ENCODE data around the gene TAS1R2.
"Not testable (repeated sequence)": the region's sequence is repeated elsewhere in the genome, so short reads cannot be mapped to it uniquely, and the experiment has no call there.

Gene TAS1R2

GRCh38 chr1:18868801-18869424, 9.5 kb upstream of the TAS1R2 start:
- DNase-seq (ENCODE audit: low spot score): no peak

- no peak for DNase-seq (ENCODE audit: low spot score)
Measured at GRCh38 chr1:18868354-18868753, 8.9 kb upstream of the TAS1R2 start.

GRCh38 chr1:18866846-18867245, 7.4 kb upstream of the TAS1R2 start:
- no peak for DNase-seq (ENCODE audit: low spot score)

- DNase-seq (ENCODE audit: low spot score): no peak
Measured at GRCh38 chr1:18866314-18866713, 6.9 kb upstream of the TAS1R2 start.

DNA sequence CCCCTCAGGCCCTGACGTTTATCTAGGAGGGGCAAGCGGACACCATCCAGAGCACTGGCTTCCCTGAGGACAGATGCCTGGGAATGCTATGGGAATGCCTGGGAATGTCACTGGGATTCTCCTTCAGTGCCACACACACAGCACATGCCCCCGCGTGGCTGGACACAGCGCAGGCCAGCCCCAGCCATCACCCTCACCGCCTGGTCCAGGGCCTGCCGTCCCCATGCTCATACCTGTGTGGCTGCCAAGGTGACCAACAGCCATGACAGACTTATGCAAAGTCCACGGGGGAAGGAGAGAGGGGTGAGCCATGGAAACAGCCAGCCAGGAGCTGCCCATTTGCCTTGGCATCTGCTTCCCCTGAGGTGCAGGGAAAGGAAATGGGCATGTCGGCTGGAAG, 5.7 kb upstream of the TAS1R2 start:
- no peak for DNase-seq (ENCODE audit: low spot score)

GRCh38 chr1:18861590-18861989, 2.1 kb upstream of the TAS1R2 start:
- no peak for DNase-seq (ENCODE audit: low spot score)

DNA sequence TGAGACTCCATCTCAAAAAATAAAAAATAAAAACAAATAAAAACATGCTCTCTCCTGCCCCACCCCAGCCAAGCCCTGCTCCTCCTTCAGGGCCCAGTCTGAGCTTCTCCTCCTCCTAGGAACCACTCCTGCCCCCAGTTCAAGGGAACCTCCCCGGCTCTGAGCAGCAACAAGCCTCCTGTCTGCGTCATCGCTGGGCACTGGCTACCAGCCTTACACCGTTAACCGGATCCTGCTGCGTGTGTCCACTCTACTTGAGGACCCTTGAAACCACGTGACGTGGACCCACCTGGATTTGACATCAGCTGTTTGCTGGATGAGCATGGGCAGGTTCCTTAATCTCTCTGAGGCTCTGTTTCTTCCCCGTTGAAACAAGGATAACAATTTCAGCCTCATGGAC, 1.6 kb upstream of the TAS1R2 start:
- DNase-seq (ENCODE audit: low spot score): no peak

DNA sequence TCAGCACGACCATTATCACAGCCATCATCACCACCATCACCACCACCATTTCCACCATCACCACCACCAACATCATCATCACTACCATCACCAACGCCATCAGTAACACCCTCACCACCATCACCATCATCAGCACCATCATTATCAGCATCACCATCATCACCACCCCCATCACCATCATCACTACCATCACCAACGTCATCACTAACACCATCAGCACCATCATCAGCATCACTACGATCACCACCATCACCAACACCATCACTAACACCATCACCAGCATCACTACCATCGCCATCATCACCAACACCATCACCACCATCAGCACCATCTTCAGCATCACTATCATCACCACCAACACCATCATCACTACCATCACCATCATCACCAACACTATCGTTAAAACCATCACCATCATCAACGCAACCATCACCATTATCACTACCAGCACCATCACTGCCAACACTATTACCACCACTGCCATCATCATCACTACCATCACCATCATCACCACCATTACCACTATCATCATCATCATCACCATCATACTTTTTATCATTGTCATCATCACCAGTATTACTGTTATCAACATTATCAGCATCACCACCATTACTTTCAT, 1.3 kb downstream of the TAS1R2 start:
- no peak for DNase-seq (ENCODE audit: low spot score)

- no peak for DNase-seq (ENCODE audit: low spot score)
Measured at GRCh38 chr1:18856435-18856834, 3.0 kb downstream of the TAS1R2 start.

DNA sequence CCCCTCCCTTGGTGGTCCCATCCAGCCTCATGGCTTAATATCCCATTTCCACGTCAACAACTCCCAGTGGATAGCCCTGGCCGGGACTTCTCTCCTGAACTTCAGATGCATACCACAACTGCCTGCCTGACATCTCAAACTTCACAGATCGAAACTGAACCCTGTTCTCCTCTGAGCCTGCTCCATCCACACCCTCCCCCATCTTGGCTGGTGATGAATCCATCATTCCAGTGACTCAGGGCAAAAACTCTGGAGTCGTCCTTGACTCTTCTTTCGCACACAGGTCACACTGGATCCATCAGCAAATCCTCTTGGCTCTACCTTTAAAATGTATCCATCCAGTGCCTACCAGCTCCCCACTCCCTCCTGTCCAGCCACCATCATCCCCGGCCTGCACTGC, 3.9 kb downstream of the TAS1R2 start:
- no peak for DNase-seq (ENCODE audit: low spot score)

DNA sequence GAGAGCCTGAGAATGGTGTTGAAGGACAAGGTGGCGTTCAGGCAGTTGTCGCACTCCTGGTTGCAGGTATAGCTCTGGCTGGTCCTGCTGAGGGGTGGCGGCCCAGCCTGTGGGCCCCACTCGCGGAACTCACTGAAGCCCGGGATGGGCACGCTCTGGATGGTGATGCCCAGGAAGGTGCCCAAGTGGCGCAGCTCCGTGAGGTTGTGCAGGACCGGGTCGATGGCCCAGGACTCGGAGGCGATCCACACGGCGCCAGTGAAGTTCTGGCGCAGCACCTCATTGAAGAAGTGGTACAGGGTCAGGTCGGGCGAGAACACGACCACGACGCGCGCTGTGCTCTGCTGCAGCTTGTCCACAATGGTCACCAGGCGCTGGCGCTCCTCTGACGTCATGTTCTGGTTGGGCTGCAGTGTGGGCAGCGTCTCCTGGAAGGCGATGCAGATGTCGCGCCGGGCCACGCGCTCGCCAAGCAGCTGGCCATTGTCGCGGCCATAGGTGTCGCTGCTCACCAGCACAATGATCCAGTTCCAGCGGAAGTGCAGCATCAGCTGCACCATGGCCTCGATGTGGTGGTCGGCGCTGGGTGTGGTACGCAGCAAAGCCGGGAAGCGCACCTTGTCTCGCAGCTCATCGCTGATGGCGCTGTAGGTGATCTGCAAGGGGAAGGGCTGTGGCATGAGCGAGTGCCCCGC, 5.0 kb downstream of the TAS1R2 start:
- DNase-seq (ENCODE audit: low spot score): no peak

DNA sequence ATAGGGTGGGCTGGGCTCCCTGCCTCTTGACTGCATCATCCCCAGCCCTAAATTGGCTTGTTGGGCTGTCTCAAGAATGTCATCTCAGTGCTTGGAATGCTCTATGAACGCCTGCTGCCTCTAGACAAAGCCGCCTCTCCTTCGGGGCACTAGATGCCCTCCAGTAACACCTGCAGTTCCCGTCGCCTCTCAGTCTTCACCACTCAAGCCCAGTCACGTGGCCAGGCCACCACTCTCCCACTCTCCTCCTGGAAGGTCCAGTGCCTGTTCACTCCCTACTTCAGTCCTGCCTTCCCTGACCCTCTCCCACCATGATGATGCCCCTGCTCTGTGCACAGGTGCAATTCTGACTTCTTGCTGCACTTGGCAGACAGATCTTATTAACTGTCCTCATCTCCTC, 7.0 kb downstream of the TAS1R2 start:
- no peak for DNase-seq (ENCODE audit: low spot score)

- DNase-seq (ENCODE audit: low spot score): no peak
Measured at GRCh38 chr1:18849261-18849711, 10.2 kb downstream of the TAS1R2 start.

DNA sequence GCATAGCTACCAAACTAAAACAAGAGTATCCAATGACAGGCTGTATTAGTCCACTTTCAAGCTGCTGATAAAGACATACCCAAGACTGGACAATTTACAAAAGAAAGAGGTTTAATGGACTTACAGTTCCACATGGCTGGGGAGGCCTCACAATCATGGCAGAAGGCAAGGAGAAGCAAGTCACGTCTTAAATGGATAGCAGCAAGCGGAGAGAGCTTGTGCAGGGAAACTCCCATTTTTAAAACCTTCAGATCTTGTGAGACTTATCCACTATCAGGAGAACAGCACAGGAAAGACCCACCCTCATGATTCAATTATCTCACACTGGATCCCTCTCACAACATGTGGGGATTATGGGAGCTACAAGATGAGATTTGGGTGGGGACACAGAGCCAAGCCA, 11.7 kb downstream of the TAS1R2 start:
- not testable (repeated sequence) for DNase-seq (ENCODE audit: low spot score)

- DNase-seq (ENCODE audit: low spot score): no peak
Measured at GRCh38 chr1:18840145-18840544, 19.3 kb downstream of the TAS1R2 start.

DNA sequence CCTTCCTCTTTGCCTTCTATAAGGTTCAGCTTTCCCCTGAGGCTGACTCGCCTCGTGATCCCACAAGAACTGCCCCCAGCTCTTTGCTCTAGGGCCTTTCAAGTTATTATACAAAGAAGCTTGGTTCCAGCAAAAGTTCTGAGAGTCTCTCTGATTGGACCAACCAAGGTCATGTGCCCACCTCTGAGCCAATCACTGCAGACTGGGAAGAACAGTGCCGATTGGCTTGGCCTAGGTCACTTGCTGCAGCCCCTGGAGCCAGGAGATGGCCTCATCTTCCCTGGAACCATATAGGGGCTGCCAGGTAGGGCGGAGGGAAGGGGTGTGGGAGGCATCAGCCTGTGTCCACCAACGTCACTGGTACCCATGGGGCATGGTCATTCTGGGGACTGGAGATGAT, 22.8 kb downstream of the TAS1R2 start:
- DNase-seq (ENCODE audit: low spot score): no peak

- DNase-seq (ENCODE audit: low spot score): not testable (repeated sequence)
Measured at GRCh38 chr1:18832319-18832718, 27.1 kb downstream of the TAS1R2 start.

DNA sequence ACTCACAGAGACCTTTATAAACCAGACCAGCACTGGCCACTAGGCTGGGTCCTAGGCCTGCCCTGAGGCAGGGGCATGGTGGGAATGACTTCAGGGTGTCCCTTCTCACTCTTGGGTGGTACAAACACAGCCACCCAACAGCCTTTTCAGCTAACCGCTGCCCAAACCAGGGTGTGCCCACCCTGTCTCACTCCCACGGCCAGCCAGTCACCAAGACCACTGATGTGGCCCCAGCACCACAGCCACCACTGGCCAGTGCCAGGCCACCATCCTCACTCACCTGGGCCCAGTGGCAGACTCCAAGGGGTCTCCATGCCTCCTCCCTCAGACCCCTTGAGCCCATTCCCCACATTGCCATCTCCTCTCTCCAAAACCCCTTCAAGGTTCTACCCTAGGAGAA, 27.8 kb downstream of the TAS1R2 start:
- DNase-seq (ENCODE audit: low spot score): no peak

- DNase-seq (ENCODE audit: low spot score): no peak
Measured at GRCh38 chr1:18830596-18830995, 28.9 kb downstream of the TAS1R2 start.

GRCh38 chr1:18829671-18830070, 29.8 kb downstream of the TAS1R2 start:
- no peak for DNase-seq (ENCODE audit: low spot score)

DNA sequence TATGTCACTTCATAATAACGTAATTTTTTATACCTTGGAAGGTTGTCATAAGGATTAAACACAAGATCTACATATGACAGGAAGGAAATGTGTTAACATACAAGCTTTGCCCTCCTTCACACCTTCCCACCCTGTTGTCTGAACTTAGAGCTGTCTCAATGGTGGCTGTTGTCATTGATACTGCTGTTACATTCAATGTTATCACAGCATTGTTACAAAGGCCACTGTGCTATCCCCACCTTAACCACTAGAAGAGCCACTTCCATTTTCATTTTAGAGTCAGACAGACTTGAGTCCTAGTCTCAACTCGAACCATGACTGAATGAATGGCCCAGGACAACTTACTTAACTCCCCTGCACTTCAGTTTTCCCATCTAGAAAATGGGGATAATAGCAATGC, 31.2 kb downstream of the TAS1R2 start:
- DNase-seq (ENCODE audit: low spot score): no peak

- DNase-seq (ENCODE audit: low spot score): no peak
Measured at GRCh38 chr1:18823438-18823837, 36.0 kb downstream of the TAS1R2 start.

- peak; percentile 54 for DNase-seq (ENCODE audit: low spot score)
Measured at GRCh38 chr1:18820791-18821641, 38.4 kb downstream of the TAS1R2 start.
